ENCODE results near the gene GABBR2. TPM values are rescaled to one million over a fixed set of nuclear protein-coding genes. Genes with fewer than 3 reads are reported as not detected.

GABBR2 gene
- total and polyA plus RNA-seq, 12 donors = under 0.01 to 1.3 (median 0.45) TPM

- Histone ChIP-seq H3K27ac (no peak overlapping the region), H3K36me3 (no peaks in the 10 kb centered on the region), H3K9me3 (no peaks in the 10 kb centered on the region), H3K4me1 (no peaks in the 10 kb centered on the region), H3K4me3 (no peak overlapping the region), H3K27me3 (peaks cover 0 to 26% (median 7%) of the 10 kb centered on the region in 7 donors)
- no peak for ATAC-seq
- intact Hi-C loops (cut with DNase I) = no loop called here
- WGBS, 2 donors = 76 to 83% methylated on average over 6 of the region's 6 CpGs
- no peak for DNase-seq
- TF ChIP-seq, protein P1, sequence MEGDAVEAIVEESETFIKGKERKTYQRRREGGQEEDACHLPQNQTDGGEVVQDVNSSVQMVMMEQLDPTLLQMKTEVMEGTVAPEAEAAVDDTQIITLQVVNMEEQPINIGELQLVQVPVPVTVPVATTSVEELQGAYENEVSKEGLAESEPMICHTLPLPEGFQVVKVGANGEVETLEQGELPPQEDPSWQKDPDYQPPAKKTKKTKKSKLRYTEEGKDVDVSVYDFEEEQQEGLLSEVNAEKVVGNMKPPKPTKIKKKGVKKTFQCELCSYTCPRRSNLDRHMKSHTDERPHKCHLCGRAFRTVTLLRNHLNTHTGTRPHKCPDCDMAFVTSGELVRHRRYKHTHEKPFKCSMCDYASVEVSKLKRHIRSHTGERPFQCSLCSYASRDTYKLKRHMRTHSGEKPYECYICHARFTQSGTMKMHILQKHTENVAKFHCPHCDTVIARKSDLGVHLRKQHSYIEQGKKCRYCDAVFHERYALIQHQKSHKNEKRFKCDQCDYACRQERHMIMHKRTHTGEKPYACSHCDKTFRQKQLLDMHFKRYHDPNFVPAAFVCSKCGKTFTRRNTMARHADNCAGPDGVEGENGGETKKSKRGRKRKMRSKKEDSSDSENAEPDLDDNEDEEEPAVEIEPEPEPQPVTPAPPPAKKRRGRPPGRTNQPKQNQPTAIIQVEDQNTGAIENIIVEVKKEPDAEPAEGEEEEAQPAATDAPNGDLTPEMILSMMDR (IDR thresholded peaks at IDR 0.05) = no peak
Observed at GRCh38 chr9:98329281-98329680, 379.5 kb downstream of the GABBR2 start.

DNA sequence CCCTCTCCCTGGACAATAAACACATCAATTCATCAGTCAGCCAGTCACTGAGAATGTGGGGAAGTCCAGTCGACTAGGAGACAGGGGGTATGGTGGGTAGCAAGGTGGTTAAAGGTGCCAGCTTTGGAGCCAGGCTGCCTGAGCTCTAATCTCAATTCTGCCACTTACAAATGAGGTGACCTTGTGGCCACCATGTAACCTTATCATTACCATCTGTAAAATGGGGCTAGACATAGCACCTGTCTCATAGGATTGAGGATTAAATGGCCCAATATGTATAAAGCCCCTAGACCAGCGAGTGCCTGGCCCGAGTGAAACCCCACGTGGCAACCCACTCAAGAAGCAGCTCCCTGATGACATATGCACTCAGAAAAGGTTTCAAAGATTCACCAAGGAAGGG, 380.0 kb downstream of the GABBR2 start:
- TF ChIP-seq, protein P1 (IDR thresholded peaks at IDR 0.05) = no peak
- no peak overlapping the region for H3K4me3 ChIP-seq
- ATAC-seq (no peak), DNase-seq (no peak)
- intact Hi-C loops (cut with DNase I) = no loop called here
- H3K27me3 ChIP-seq = peaks cover 0 to 26% (median 7%) of the 10 kb centered on the region in 7 donors
- 78 to 86% methylated on average over 4 of the region's 4 CpGs for WGBS, 2 donors
- no peaks in the 10 kb centered on the region for H3K36me3 ChIP-seq
- no peaks in the 10 kb centered on the region for H3K4me1 ChIP-seq
- no peak overlapping the region for H3K27ac ChIP-seq
- no peaks in the 10 kb centered on the region for H3K9me3 ChIP-seq

DNA sequence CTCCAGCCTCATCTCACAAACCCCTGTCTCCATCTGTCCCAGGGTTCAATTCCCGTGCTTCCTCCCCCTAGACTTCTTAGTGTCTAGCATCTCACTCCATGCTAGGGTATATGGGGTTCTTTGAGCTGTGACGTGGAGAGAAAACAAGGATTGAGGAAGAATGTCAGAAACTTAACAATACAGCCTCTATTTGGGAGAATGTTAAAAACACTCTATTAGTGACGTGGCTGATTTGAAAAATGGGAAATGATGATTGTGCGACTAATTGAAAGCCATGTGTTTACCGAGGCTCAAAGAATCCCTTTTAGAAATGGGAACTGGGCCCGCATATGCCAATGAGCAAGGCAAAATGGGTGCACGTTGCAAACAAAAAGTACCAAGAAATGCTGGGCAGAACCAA, 380.6 kb downstream of the GABBR2 start:
- intact Hi-C loops (cut with DNase I) = no loop called here
- TF ChIP-seq, protein P1 (IDR thresholded peaks at IDR 0.05) = no peak
- 86 to 90% methylated on average over 7 of the region's 7 CpGs for WGBS, 2 donors
- Histone ChIP-seq H3K4me3 (no peak overlapping the region), H3K4me1 (no peaks in the 10 kb centered on the region), H3K36me3 (no peaks in the 10 kb centered on the region), H3K9me3 (no peaks in the 10 kb centered on the region), H3K27ac (no peak overlapping the region), H3K27me3 (peaks cover 0 to 26% (median 7%) of the 10 kb centered on the region in 7 donors)
- DNase-seq = no peak
- no peak for ATAC-seq

DNA sequence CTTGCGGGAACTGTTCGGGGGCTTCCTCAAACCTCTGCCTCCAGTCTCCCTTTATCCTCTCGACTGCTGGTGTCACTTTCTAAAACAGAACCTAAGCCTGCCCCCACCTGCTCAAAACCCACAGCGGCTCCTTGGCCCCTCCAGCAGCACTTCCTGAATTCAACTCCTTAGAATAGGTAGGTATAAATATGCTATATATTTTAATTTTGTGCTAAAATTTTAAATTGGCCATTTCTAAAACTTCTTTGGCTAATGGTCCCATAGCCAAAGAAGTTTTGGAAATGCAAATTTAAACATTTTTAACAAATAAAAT, 381.5 kb downstream of the GABBR2 start:
- 92 to 93% methylated on average over 4 of the region's 4 CpGs for WGBS, 2 donors
- intact Hi-C loops (cut with DNase I) = no loop called here
- no peak for ATAC-seq
- Histone ChIP-seq H3K27me3 (peaks cover 0 to 18% (median 4%) of the 10 kb centered on the region in 7 donors), H3K4me3 (no peak overlapping the region), H3K4me1 (no peaks in the 10 kb centered on the region), H3K27ac (no peak overlapping the region), H3K36me3 (no peaks in the 10 kb centered on the region), H3K9me3 (no peaks in the 10 kb centered on the region)
- DNase-seq = no peak
- TF ChIP-seq, protein P1 (IDR thresholded peaks at IDR 0.05) = no peak
